ENCODE measurements around the gene TBC1D22A. TPM values are rescaled to one million over a fixed set of nuclear protein-coding genes. Genes with fewer than 3 reads are reported as not detected.

Gene TBC1D22A
- total RNA-seq, 2 donors from 2014 or later, result 21.0 to 27.9 TPM

GRCh38 chr22:46770151-46770641 is 7.7 kb downstream of the TBC1D22A start:
- no peak overlapping the region for H3K27ac ChIP-seq (ENCODE audit: low read depth, low read length)
- H3K9me3 Mint-ChIP-seq, result no peaks in the 10 kb centered on the region
- DNase-seq, result no peak
- WGBS, 2 experiments (ENCODE audit: insufficient coverage in 1 of 2, insufficient read length in 1 of 2), result 89 to 93% methylated on average over 5 to 14 of the region's 14 CpGs
- H3K27me3 Mint-ChIP-seq (ENCODE audit: insufficient read depth), result no peaks in the 10 kb centered on the region
- peak overlapping the region; percentile 46 for H3K27ac Mint-ChIP-seq
- no peak for TF ChIP-seq CTCF (conservative IDR thresholded peaks at IDR 0.05)
- H3K27me3 ChIP-seq (ENCODE audit: control insufficient read depth, insufficient read depth, low read length, poor library complexity, severe bottlenecking), result no peaks in the 10 kb centered on the region
- no peaks in the 10 kb centered on the region for H3K36me3 ChIP-seq (ENCODE audit: control insufficient read depth, insufficient read depth, low read length)
- H3K9ac ChIP-seq (ENCODE audit: extremely low read depth, low read length, poor library complexity, severe bottlenecking), result no peak overlapping the region
- H3K4me1 Mint-ChIP-seq, result peaks cover 19% of the 10 kb centered on the region
- no peak overlapping the region for H3K4me3 Mint-ChIP-seq
- H3K36me3 Mint-ChIP-seq (ENCODE audit: low read depth), result peaks cover 15% of the 10 kb centered on the region
- H3K4me3 ChIP-seq (ENCODE audit: low read length), result no peak overlapping the region
- peaks cover 12% of the 10 kb centered on the region for H3K4me1 ChIP-seq (ENCODE audit: control insufficient read depth, insufficient read depth, low read length)
- H3K9me3 ChIP-seq (ENCODE audit: control insufficient read depth, low read length), result no peaks in the 10 kb centered on the region

GRCh38 chr22:46770726-46771125 is 8.3 kb downstream of the TBC1D22A start:
- H3K36me3 ChIP-seq (ENCODE audit: control insufficient read depth, insufficient read depth, low read length), result no peaks in the 10 kb centered on the region
- Mint-ChIP-seq H3K4me1 (peaks cover 24% of the 10 kb centered on the region), H3K27me3 (ENCODE audit: insufficient read depth) (no peaks in the 10 kb centered on the region), H3K36me3 (ENCODE audit: low read depth) (peaks cover 11% of the 10 kb centered on the region), H3K9me3 (no peaks in the 10 kb centered on the region), H3K27ac (no peak overlapping the region), H3K4me3 (no peak overlapping the region)
- no peak for DNase-seq
- no peaks in the 10 kb centered on the region for H3K27me3 ChIP-seq (ENCODE audit: control insufficient read depth, insufficient read depth, low read length, poor library complexity, severe bottlenecking)
- no peak overlapping the region for H3K4me3 ChIP-seq (ENCODE audit: low read length)
- no peak overlapping the region for H3K27ac ChIP-seq (ENCODE audit: low read depth, low read length)
- H3K4me1 ChIP-seq (ENCODE audit: control insufficient read depth, insufficient read depth, low read length), result peaks cover 17% of the 10 kb centered on the region
- no peak overlapping the region for H3K9ac ChIP-seq (ENCODE audit: extremely low read depth, low read length, poor library complexity, severe bottlenecking)
- H3K9me3 ChIP-seq (ENCODE audit: control insufficient read depth, low read length), result no peaks in the 10 kb centered on the region
- TF ChIP-seq CTCF (conservative IDR thresholded peaks at IDR 0.05), result no peak
- 96% methylated on average over 6 of the region's 9 CpGs; no CpG with 5 or more reads in 1 of the 2 experiments for WGBS, 2 experiments (ENCODE audit: insufficient coverage in 1 of 2, insufficient read length in 1 of 2)

GRCh38 chr22:46773076-46773475 is 10.6 kb downstream of the TBC1D22A start:
- DNase-seq, result no peak
- no peaks in the 10 kb centered on the region for H3K9me3 Mint-ChIP-seq
- Histone ChIP-seq H3K27me3 (ENCODE audit: control insufficient read depth, insufficient read depth, low read length, poor library complexity, severe bottlenecking) (no peaks in the 10 kb centered on the region), H3K4me3 (ENCODE audit: low read length) (no peak overlapping the region), H3K36me3 (ENCODE audit: control insufficient read depth, insufficient read depth, low read length) (no peaks in the 10 kb centered on the region), H3K27ac (ENCODE audit: low read depth, low read length) (no peak overlapping the region), H3K4me1 (ENCODE audit: control insufficient read depth, insufficient read depth, low read length) (peaks cover 18% of the 10 kb centered on the region), H3K9me3 (ENCODE audit: control insufficient read depth, low read length) (no peaks in the 10 kb centered on the region), H3K9ac (ENCODE audit: extremely low read depth, low read length, poor library complexity, severe bottlenecking) (no peak overlapping the region)
- no peak overlapping the region for H3K4me3 Mint-ChIP-seq
- peak overlapping the region; percentile 92 for H3K27ac Mint-ChIP-seq
- H3K36me3 Mint-ChIP-seq (ENCODE audit: low read depth), result peaks cover 5% of the 10 kb centered on the region
- H3K4me1 Mint-ChIP-seq, result peaks cover 38% of the 10 kb centered on the region
- TF ChIP-seq CTCF (conservative IDR thresholded peaks at IDR 0.05), result no peak
- WGBS, 2 experiments (ENCODE audit: insufficient coverage in 1 of 2, insufficient read length in 1 of 2), result 89 to 94% methylated on average over 9 to 10 of the region's 10 CpGs
- H3K27me3 Mint-ChIP-seq (ENCODE audit: insufficient read depth), result no peaks in the 10 kb centered on the region

Data from endodermal cell (in vitro differentiated cells).